Body of pancreas (tissue), 4 donors: ENCODE results near the gene DHRS7. TPM values are rescaled to one million over a fixed set of nuclear protein-coding genes. Genes with fewer than 3 reads are reported as not detected.

ENCODE experiments used
- ATAC-seq: fragments of 150-250 bp; one replicate; pipeline ENCODE4 v1.9.1; 2016
- DNase-seq, 4 donors: peaks; one replicate each; pipeline ENCODE4 v3.0.0-alpha.2; 2019
- H3K27ac ChIP-seq, 4 donors: fragments of 200-600 bp; sonication (generic); 1 replicate in 3 of 4; 2 replicates in 1 of 4; pipeline versions ENCODE4 v1.5.1 to v1.6.1; 2016 to 2019; ENCODE audit warnings: mild to moderate bottlenecking in 1 of 4, mixed read lengths in 1 of 4, moderate library complexity in 1 of 4
- H3K27me3 ChIP-seq, 2 donors: fragments of 200-600 bp; sonication (generic); one replicate each; pipeline ENCODE4 v1.6.0; 2016; ENCODE audit warnings: mild to moderate bottlenecking in 1 of 2
- H3K36me3 ChIP-seq, 2 donors: fragments of 200-600 bp; sonication (generic); replicated peaks in 1 of 2; 2 replicates each; pipeline ENCODE4 v1.5.1; 2016; ENCODE audit warnings: low read depth in 2 of 2; ENCODE audit not compliant: insufficient read depth in 1 of 2
- H3K4me1 ChIP-seq: fragments of 200-600 bp; sonication (generic); one replicate; pipeline ENCODE4 v1.6.0; 2016
- H3K4me3 ChIP-seq, 2 donors: fragments of 200-600 bp; sonication (generic); 1 replicate in 1 of 2; 2 replicates in 1 of 2; pipeline ENCODE4 v1.5.1; 2016 to 2019
- H3K9me3 ChIP-seq, 3 donors: fragments of 200-600 bp; sonication (generic); 1 replicate in 2 of 3; 2 replicates in 1 of 3; pipeline ENCODE4 v1.5.1; 2016
- POLR2A ChIP-seq, 3 donors: fragments of 450-650 bp; IDR thresholded peaks; one replicate each; pipeline ENCODE4 v1.6.1; 2016; ENCODE audit warnings: antibody characterized with exemption in 3 of 3, mild to moderate bottlenecking in 2 of 3
- WGBS, 2 donors: methylation state at CpG; one replicate each; pipeline ENCODE4 v1.1.5; 2017; 5-methylcytosine and 5-hydroxymethylcytosine counted together
- intact Hi-C: fragments of 100-400 bp; cut with DNase I; formaldehyde crosslinking; loops from one replicate; pipeline ENCODE4 v1.15.1; 2023
- total RNA-seq, 2 donors: library from RNA; depleted of rRNA; stranded (reverse); fragments of >200 nt; gene quantifications; one replicate each; pipeline ENCODE4 v1.1.0, GENCODE V29; 2016
- TF ChIP-seq, protein P1 (sequence below), 7 experiments: fragments of 450-650 bp in 4 of 7; fragments of 200-600 bp in 3 of 7; sonication (generic) in 3 of 7; IDR thresholded peaks; one replicate each; pipeline ENCODE4 v1.5.1; 2016 to 2019; ENCODE audit warnings: antibody characterized with exemption in 7 of 7

Gene DHRS7
- total RNA-seq, 2 donors from 2014 or later, result 67.7 to 97.6 TPM

- Histone ChIP-seq H3K27ac (no peak overlapping the region), H3K4me3 (no peak overlapping the region), H3K27me3 (no peaks in the 10 kb centered on the region), H3K4me1 (no peaks in the 10 kb centered on the region), H3K36me3 (no peaks in the 10 kb centered on the region), H3K9me3 (no peaks in the 10 kb centered on the region)
- intact Hi-C loops, result no loop called here
- ATAC-seq, result no peak
- 77 to 84% methylated on average over 3 of the region's 3 CpGs for WGBS, 2 donors
- no peak for DNase-seq
- TF ChIP-seq, protein P1, sequence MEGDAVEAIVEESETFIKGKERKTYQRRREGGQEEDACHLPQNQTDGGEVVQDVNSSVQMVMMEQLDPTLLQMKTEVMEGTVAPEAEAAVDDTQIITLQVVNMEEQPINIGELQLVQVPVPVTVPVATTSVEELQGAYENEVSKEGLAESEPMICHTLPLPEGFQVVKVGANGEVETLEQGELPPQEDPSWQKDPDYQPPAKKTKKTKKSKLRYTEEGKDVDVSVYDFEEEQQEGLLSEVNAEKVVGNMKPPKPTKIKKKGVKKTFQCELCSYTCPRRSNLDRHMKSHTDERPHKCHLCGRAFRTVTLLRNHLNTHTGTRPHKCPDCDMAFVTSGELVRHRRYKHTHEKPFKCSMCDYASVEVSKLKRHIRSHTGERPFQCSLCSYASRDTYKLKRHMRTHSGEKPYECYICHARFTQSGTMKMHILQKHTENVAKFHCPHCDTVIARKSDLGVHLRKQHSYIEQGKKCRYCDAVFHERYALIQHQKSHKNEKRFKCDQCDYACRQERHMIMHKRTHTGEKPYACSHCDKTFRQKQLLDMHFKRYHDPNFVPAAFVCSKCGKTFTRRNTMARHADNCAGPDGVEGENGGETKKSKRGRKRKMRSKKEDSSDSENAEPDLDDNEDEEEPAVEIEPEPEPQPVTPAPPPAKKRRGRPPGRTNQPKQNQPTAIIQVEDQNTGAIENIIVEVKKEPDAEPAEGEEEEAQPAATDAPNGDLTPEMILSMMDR (IDR thresholded peaks at IDR 0.05), result no peak
- TF ChIP-seq POLR2A (IDR thresholded peaks at IDR 0.05), result no peak
Observed at GRCh38 chr14:60179431-60179869, 14.3 kb upstream of the DHRS7 start.

- no peak for ATAC-seq
- H3K4me1 ChIP-seq, result no peaks in the 10 kb centered on the region
- no peaks in the 10 kb centered on the region for H3K27me3 ChIP-seq
- intact Hi-C loops, result no loop called here
- DNase-seq, result no peak
- WGBS, 2 donors, result 90 to 98% methylated on average over 1 of the region's 1 CpG
- no peak overlapping the region for H3K4me3 ChIP-seq
- H3K36me3 ChIP-seq, result no peaks in the 10 kb centered on the region
- no peak overlapping the region for H3K27ac ChIP-seq
- TF ChIP-seq, protein P1 (IDR thresholded peaks at IDR 0.05), result no peak
- no peak for TF ChIP-seq POLR2A (IDR thresholded peaks at IDR 0.05)
- H3K9me3 ChIP-seq, result no peaks in the 10 kb centered on the region
Observed at GRCh38 chr14:60178820-60179219, 13.6 kb upstream of the DHRS7 start.

- ATAC-seq, result no peak
- DNase-seq, result no peak
- intact Hi-C loops, result no loop called here
- WGBS, 2 donors, result 75 to 86% methylated on average over 1 of the region's 1 CpG
- Histone ChIP-seq H3K9me3 (no peaks in the 10 kb centered on the region), H3K27me3 (no peaks in the 10 kb centered on the region), H3K4me3 (no peak overlapping the region), H3K4me1 (no peaks in the 10 kb centered on the region), H3K36me3 (no peaks in the 10 kb centered on the region), H3K27ac (no peak overlapping the region)
- TF ChIP-seq POLR2A (IDR thresholded peaks at IDR 0.05), result no peak
- TF ChIP-seq, protein P1 (IDR thresholded peaks at IDR 0.05), result no peak
Observed at GRCh38 chr14:60178164-60178563, 13.0 kb upstream of the DHRS7 start.

GRCh38 chr14:60175255-60175902 is 10.2 kb upstream of the DHRS7 start:
- intact Hi-C loops, result no loop called here
- ATAC-seq (no peak), DNase-seq (no peak)
- no peaks in the 10 kb centered on the region for H3K27me3 ChIP-seq
- no peaks in the 10 kb centered on the region for H3K36me3 ChIP-seq
- H3K4me3 ChIP-seq, result no peak overlapping the region
- WGBS, 2 donors, result 63 to 74% methylated on average over 2 of the region's 2 CpGs
- no peak overlapping the region for H3K27ac ChIP-seq
- H3K4me1 ChIP-seq, result no peaks in the 10 kb centered on the region
- TF ChIP-seq, protein P1 (IDR thresholded peaks at IDR 0.05), result no peak
- no peak for TF ChIP-seq POLR2A (IDR thresholded peaks at IDR 0.05)
- no peaks in the 10 kb centered on the region for H3K9me3 ChIP-seq
